ENCODE data around the gene RRP1.

- TF ChIP-seq POLR2AphosphoS5 (IDR thresholded peaks at IDR 0.05; ENCODE audit: low read depth, low read length) (no peak), POLR2A (IDR thresholded peaks at IDR 0.05; ENCODE audit: low read depth, low read length) (no peak), PAX5 (IDR thresholded peaks at IDR 0.05; ENCODE audit: insufficient read depth, low read length, severe bottlenecking) (no peak)
These were observed 30.6 kb upstream of the RRP1 start for GRCh38 chr21:43758811-43759210.
